Upper lobe of left lung (tissue), 6 donors: ENCODE measurements around the gene CLEC4G. TPM values are rescaled to one million over a fixed set of nuclear protein-coding genes. Genes with fewer than 3 reads are reported as not detected.

Experiments used
- ATAC-seq, 2 donors: fragments of 200-7000 bp; cut with Tn5 transposase; one replicate each; pipeline ENCODE4 v1.9.1; 2022; ENCODE audit warnings: mild to moderate bottlenecking in 2 of 2, moderate library complexity in 2 of 2; ENCODE audit not compliant: low FRiP score in 2 of 2
- DNase-seq, 2 donors: peaks; one replicate each; pipeline ENCODE4 v3.0.0-alpha.2; 2019 to 2020
- H3K27ac ChIP-seq, 4 donors: fragments of 200-600 bp; sonication (generic); one replicate each; pipeline ENCODE4 v1.5.1; 2016 to 2019
- H3K27me3 ChIP-seq, 4 donors: fragments of 200-600 bp; sonication (generic); one replicate each; pipeline ENCODE4 v1.5.1; 2017 to 2019
- H3K36me3 ChIP-seq, 4 donors: fragments of 200-600 bp; sonication (generic); one replicate each; pipeline ENCODE4 v1.5.1; 2016 to 2019
- H3K4me1 ChIP-seq, 4 donors: fragments of 200-600 bp; sonication (generic); one replicate each; pipeline ENCODE4 v1.5.1; 2018 to 2019
- H3K4me3 ChIP-seq, 4 donors: fragments of 200-600 bp; sonication (generic); one replicate each; pipeline ENCODE4 v1.5.1; 2017 to 2019; ENCODE audit warnings: mild to moderate bottlenecking in 2 of 4, moderate library complexity in 1 of 4
- H3K9me3 ChIP-seq, 4 donors: fragments of 200-600 bp; sonication (generic); one replicate each; pipeline ENCODE4 v1.5.1; 2018 to 2019
- CTCF ChIP-seq, 6 experiments: fragments of 450-650 bp in 4 of 6; fragments of 200-600 bp in 2 of 6; sonication (generic) in 2 of 6; IDR thresholded peaks; one replicate each; pipeline ENCODE4 v1.5.1; 2016 to 2019; ENCODE audit warnings: antibody characterized with exemption in 6 of 6
- EP300 ChIP-seq, 4 donors: sonication (generic); formaldehyde crosslinking; IDR thresholded peaks; one replicate each; pipeline ENCODE4 v1.5.1; 2017; ENCODE audit warnings: antibody characterized with exemption in 4 of 4, control low read depth in 2 of 4
- POLR2A ChIP-seq, 4 donors: fragments of 450-650 bp; IDR thresholded peaks; one replicate each; pipeline ENCODE4 v1.5.1; 2016 to 2017; ENCODE audit warnings: antibody characterized with exemption in 4 of 4, mild to moderate bottlenecking in 2 of 4
- POLR2AphosphoS5 ChIP-seq, 2 donors: sonication (generic); formaldehyde crosslinking; IDR thresholded peaks; one replicate each; pipeline ENCODE4 v1.5.1; 2017; ENCODE audit warnings: antibody characterized with exemption in 2 of 2
- WGBS, 2 donors: methylation state at CpG; one replicate each; pipeline ENCODE4 v1.1.5; 2017 to 2018; 5-methylcytosine and 5-hydroxymethylcytosine counted together
- total RNA-seq, 6 donors: library from RNA; depleted of rRNA in 4 of 6; stranded (reverse); fragments of >200 nt in 4 of 6; gene quantifications; one replicate each; pipeline versions ENCODE4 v1.1.0 to v1.2.1, GENCODE V29; 2016 to 2021
- donor health status: DM: no; HTN: no; CAD: no; lungs with moderate emphysema.
- donor health status: DM: no; HTN: yes; CAD: no; lungs with severe emphysema.

The CLEC4G gene
- total RNA-seq, 6 donors from 2014 or later: 0.40 to 2.5 (median 1.5) TPM; not detected in 2

DNA sequence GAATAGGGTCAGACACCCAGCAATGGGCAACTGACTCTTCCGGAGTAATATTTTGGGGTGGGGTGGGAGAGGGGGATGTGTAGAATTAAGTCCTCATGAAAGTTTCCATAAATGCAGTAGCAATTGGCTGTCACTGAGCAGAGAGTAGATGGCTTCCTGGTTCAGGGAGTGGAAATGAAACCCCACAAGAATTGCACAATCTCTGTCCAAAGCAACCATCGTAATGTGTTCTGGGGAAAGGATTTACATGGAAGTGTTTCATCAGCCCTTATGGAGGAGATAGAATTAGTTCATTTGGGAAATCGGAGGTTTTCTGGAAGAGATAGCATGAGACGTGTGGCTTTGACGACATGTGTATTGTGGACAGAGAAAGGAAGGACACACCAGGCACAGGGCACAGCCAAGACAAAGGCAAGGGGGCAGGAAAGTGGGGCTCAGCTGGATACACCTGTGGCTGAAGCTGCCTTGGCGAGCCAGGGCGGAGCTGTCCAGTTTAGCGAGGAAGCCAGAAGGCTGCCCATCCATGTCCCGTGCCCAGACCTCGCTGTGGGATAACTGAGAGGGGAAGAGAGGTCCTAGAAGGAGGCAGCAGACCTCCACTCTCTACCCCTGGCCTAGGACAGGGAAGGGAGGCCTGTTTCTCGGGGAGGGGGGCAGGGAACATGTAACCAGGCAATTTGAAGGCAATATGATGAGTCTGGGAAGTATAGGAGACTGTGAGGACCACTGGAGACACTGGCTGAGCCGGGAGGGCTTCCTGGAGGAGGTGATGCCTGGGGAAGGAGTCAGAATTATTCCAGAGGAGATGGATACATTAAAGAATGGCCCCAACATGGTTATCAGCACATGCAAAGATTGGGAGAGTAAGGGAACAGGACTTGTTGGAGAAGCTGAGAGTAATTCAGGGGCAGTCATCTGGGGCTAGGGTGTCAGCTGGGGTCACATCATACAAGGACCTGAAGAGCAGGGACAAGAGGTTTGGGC is 2.6 kb upstream of the CLEC4G start:
- peak overlapping the region in 2 of 4 donors; percentile 31 to 65 for H3K27ac ChIP-seq
- peak; percentile 31 to 73 for ATAC-seq
- TF ChIP-seq POLR2A (IDR thresholded peaks at IDR 0.05) (no peak), EP300 (IDR thresholded peaks at IDR 0.05) (no peak), POLR2AphosphoS5 (IDR thresholded peaks at IDR 0.05) (peak in 1 of 2 donors; percentile 36), CTCF (IDR thresholded peaks at IDR 0.05) (no peak)
- peaks cover 4 to 25% (median 19%) of the 10 kb centered on the region in 4 donors for H3K4me1 ChIP-seq
- peak in 1 of 2 donors; percentile 47 for DNase-seq
- WGBS, 2 donors: 48 to 53% methylated on average over 10 to 12 of the region's 12 CpGs
- peaks cover 0 to 19% (median 12%) of the 10 kb centered on the region in 4 donors for H3K27me3 ChIP-seq
- H3K36me3 ChIP-seq: no peaks in the 10 kb centered on the region
- H3K9me3 ChIP-seq: no peaks in the 10 kb centered on the region
- no peak overlapping the region for H3K4me3 ChIP-seq

DNA sequence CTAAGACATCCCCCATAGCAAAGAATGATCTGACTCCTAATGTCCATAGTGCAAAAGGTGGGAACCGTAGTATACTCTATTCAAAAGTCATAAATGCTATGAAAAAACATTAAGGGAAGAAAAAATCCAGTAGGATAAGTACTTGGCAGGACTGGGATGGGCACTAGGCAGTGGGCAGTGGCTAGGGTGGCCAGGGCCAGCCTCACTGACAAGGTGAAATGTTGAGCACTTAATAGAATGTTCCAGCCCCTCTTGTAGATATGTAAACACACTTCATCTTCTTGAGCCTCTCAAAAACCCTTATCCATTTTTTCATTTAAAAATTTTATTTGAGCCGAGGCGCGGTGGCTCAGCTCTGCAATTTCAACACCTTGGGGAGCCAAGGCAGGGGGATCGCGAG is 1.5 kb upstream of the CLEC4G start:
- H3K9me3 ChIP-seq: no peaks in the 10 kb centered on the region
- H3K36me3 ChIP-seq: no peaks in the 10 kb centered on the region
- H3K27me3 ChIP-seq: peaks cover 0 to 29% (median 12%) of the 10 kb centered on the region in 4 donors
- no peak for ATAC-seq
- H3K27ac ChIP-seq: no peak overlapping the region
- 53 to 62% methylated on average over 6 of the region's 6 CpGs for WGBS, 2 donors
- no peak for TF ChIP-seq POLR2AphosphoS5 (IDR thresholded peaks at IDR 0.05)
- no peak for TF ChIP-seq POLR2A (IDR thresholded peaks at IDR 0.05)
- no peak for TF ChIP-seq CTCF (IDR thresholded peaks at IDR 0.05)
- TF ChIP-seq EP300 (IDR thresholded peaks at IDR 0.05): no peak
- peak in 1 of 2 donors; percentile 32 for DNase-seq
- H3K4me3 ChIP-seq: no peak overlapping the region
- peaks cover 4 to 25% (median 21%) of the 10 kb centered on the region in 4 donors for H3K4me1 ChIP-seq

DNA sequence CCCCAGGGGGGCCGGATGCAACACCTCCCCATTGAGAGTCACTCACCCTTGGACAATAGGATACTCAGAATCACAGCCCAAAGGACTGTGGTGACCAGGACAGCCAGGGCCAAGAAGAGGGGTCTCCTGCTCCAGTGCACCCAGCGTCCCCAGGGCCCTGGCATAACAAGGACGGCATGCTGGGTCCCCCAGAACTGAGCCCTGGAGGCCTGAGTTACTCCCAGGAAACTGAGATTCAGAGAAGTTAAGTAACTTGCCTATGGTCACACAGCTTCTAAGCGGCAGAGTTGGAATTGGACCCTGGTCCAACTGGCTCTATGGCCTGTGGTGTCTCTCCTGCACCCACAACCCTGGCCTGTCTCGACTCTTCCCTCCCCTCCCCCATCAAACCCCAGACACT is 295 bp downstream of the CLEC4G start:
- peaks cover 4 to 25% (median 21%) of the 10 kb centered on the region in 4 donors for H3K4me1 ChIP-seq
- H3K36me3 ChIP-seq: no peaks in the 10 kb centered on the region
- H3K9me3 ChIP-seq: no peaks in the 10 kb centered on the region
- no peak for TF ChIP-seq POLR2AphosphoS5 (IDR thresholded peaks at IDR 0.05)
- TF ChIP-seq POLR2A (IDR thresholded peaks at IDR 0.05): no peak
- no peak for TF ChIP-seq EP300 (IDR thresholded peaks at IDR 0.05)
- TF ChIP-seq CTCF (IDR thresholded peaks at IDR 0.05): no peak
- WGBS, 2 donors: 86 to 90% methylated on average over 2 to 5 of the region's 5 CpGs
- DNase-seq: no peak
- no peak overlapping the region for H3K27ac ChIP-seq
- peaks cover 0 to 29% (median 12%) of the 10 kb centered on the region in 4 donors for H3K27me3 ChIP-seq
- ATAC-seq: no peak
- H3K4me3 ChIP-seq: no peak overlapping the region

DNA sequence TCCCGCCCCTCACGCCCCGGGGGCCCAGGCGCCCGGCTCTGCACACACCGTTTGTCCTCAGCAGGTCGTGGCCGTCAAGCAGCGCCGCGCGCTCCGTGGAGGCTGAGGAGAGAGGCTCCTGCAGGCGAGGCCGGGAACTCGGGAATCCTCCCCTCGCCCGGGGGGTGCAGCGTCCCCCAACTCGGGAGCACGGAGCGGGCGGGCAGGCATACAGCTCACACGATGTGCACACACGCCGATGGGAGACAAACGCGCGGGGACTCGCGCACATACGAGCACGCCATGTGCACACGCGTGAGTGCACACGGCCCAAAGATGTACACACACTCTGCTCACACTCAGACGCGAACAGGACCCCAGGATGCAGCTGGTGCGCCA is 703 bp downstream of the CLEC4G start:
- Histone ChIP-seq H3K4me3 (no peak overlapping the region), H3K4me1 (peaks cover 4 to 25% (median 21%) of the 10 kb centered on the region in 4 donors), H3K9me3 (no peaks in the 10 kb centered on the region), H3K36me3 (no peaks in the 10 kb centered on the region), H3K27ac (no peak overlapping the region), H3K27me3 (peaks cover 0 to 29% (median 12%) of the 10 kb centered on the region in 4 donors)
- peak in 1 of 2 donors; percentile 83 for DNase-seq
- ATAC-seq: no peak
- 67 to 69% methylated on average over 14 to 30 of the region's 39 CpGs for WGBS, 2 donors
- TF ChIP-seq POLR2AphosphoS5 (IDR thresholded peaks at IDR 0.05) (no peak), EP300 (IDR thresholded peaks at IDR 0.05) (no peak), CTCF (IDR thresholded peaks at IDR 0.05) (no peak), POLR2A (IDR thresholded peaks at IDR 0.05) (no peak)
